ENCODE data around the gene MYEOV. TPM values are rescaled to one million over a fixed set of nuclear protein-coding genes. Genes with fewer than 3 reads are reported as not detected.
A peak's percentile ranks its signal among the peaks of the same experiment; 100 is the strongest.

MYEOV gene
- total RNA-seq, 4 donors from 2014 or later = 13.9 to 32.9 (median 25.8) TPM

GRCh38 chr11:69298267-69299022, 4.5 kb downstream of the MYEOV start:
- 39 to 45% methylated on average over 18 to 22 of the region's 22 CpGs for WGBS, 2 donors

GRCh38 chr11:69299023-69299461, 5.1 kb downstream of the MYEOV start:
- DNase-seq (ENCODE audit: low spot score in 2 of 2) = no peak
- TF ChIP-seq POLR2A (IDR thresholded peaks at IDR 0.05) (no peak), CTCF (IDR thresholded peaks at IDR 0.05) (no peak)
- no peak overlapping the region for H3K4me3 ChIP-seq (ENCODE audit: low read depth, poor library complexity, severe bottlenecking)
- intact Hi-C loops (cut with DNase I; ENCODE audit: low total_unique reads) = no loop called here
- WGBS, 2 donors = 83 to 90% methylated on average over 10 to 11 of the region's 11 CpGs

More at GRCh38 chr11:69298267-69299022, 4.5 kb downstream of the MYEOV start:
- intact Hi-C loops (cut with DNase I; ENCODE audit: low total_unique reads) = no loop called here
- DNase-seq (ENCODE audit: low spot score in 2 of 2) = peak; percentile 78 to 92
- no peak overlapping the region for H3K4me3 ChIP-seq (ENCODE audit: low read depth, poor library complexity, severe bottlenecking)
- no peak for TF ChIP-seq CTCF (IDR thresholded peaks at IDR 0.05)
- no peak for TF ChIP-seq POLR2A (IDR thresholded peaks at IDR 0.05)

GRCh38 chr11:69299572-69299971, 5.6 kb downstream of the MYEOV start:
- H3K4me3 ChIP-seq (ENCODE audit: low read depth, poor library complexity, severe bottlenecking) = no peak overlapping the region
- intact Hi-C loops (cut with DNase I; ENCODE audit: low total_unique reads) = no loop called here
- DNase-seq (ENCODE audit: low spot score in 2 of 2) = no peak
- WGBS, 2 donors = 89 to 93% methylated on average over 8 of the region's 8 CpGs
- TF ChIP-seq CTCF (IDR thresholded peaks at IDR 0.05) (no peak), POLR2A (IDR thresholded peaks at IDR 0.05) (no peak)

GRCh38 chr11:69300120-69301060, 6.4 kb downstream of the MYEOV start:
- TF ChIP-seq POLR2A (IDR thresholded peaks at IDR 0.05) (no peak), CTCF (IDR thresholded peaks at IDR 0.05) (no peak)
- DNase-seq (ENCODE audit: low spot score in 2 of 2) = peak; percentile 78 to 92
- WGBS, 2 donors = 67 to 73% methylated on average over 11 of the region's 11 CpGs
- no peak overlapping the region for H3K4me3 ChIP-seq (ENCODE audit: low read depth, poor library complexity, severe bottlenecking)
- intact Hi-C loops (cut with DNase I; ENCODE audit: low total_unique reads) = no loop called here

GRCh38 chr11:69301081-69301454, 7.1 kb downstream of the MYEOV start:
- DNase-seq (ENCODE audit: low spot score in 2 of 2) = no peak
- intact Hi-C loops (cut with DNase I; ENCODE audit: low total_unique reads) = no loop called here
- TF ChIP-seq POLR2A (IDR thresholded peaks at IDR 0.05) = no peak
- TF ChIP-seq CTCF (IDR thresholded peaks at IDR 0.05) = no peak
- WGBS, 2 donors = 89 to 96% methylated on average over 11 of the region's 11 CpGs
- H3K4me3 ChIP-seq (ENCODE audit: low read depth, poor library complexity, severe bottlenecking) = no peak overlapping the region

Measured in lower leg skin (tissue), 4 donors.